ENCODE measurements around the gene ATP2B2. TPM values are rescaled to one million over a fixed set of nuclear protein-coding genes. Genes with fewer than 3 reads are reported as not detected.

The ATP2B2 gene
- total and polyA plus RNA-seq, 2 donors (not counting 1 experiment from before 2014, with no cell fraction given), result not detected

DNA sequence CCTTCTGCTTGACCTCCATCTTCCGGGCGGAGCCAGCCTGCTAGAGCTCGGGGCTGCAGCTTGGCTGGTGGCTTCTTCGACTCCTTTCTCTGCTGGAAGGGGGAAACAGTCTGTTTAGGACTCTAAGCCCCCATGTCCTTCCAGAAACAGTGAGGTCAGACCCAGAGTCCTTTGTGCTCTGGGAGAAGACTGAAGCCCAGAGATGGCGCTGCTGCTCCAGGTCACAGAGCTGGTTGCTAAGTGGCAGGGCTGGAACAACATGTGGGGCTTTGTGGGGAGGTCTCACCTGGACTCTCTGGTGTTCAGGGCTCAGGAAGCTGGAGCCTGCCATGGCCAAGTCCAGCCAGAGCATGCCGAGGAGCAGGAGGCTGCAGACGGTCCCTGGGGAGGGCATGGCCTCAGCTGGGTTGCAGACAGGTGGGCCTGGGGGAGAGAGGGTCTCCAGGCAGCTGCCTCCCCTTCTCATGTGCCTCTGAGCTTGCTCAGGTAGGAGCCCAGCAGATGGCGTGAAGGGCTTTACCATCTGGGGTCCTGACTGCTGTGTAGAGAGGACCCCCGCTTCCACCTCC, 215.5 kb downstream of the ATP2B2 start:
- H3K9ac ChIP-seq (ENCODE audit: low read length), result no peak overlapping the region
- ChIA-PET CTCF (interaction anchor here (1.2 to 2.0 kb wide), 2 partner anchors 67 to 449 kb away, joined by 3 to 6 read pairs; no protein-coding TSS in a partner anchor), POLR2A (interaction anchor here (0.5 kb wide), 1 partner anchor 274 kb away, joined by 3 read pairs; no protein-coding TSS in a partner anchor)
- ATAC-seq (ENCODE audit: low read depth) (no peak), DNase-seq (no peak)
- Mint-ChIP-seq H3K4me3 (no peak overlapping the region), H3K4me1 (peaks cover 38% of the 10 kb centered on the region), H3K27ac (peak overlapping the region; percentile 56), H3K27me3 (no peaks in the 10 kb centered on the region), H3K9me3 (ENCODE audit: insufficient read depth) (no peaks in the 10 kb centered on the region)
- intact Hi-C loops (cut with micrococcal nuclease), result no loop called here
- H2AFZ ChIP-seq (ENCODE audit: insufficient read depth, low read depth, low read length, poor library complexity, severe bottlenecking), result no peak overlapping the region
- H3K27ac ChIP-seq (ENCODE audit: low read length in 2 of 2), result no peak overlapping the region
- no peaks in the 10 kb centered on the region for H3K27me3 ChIP-seq (replicated peaks in 1 of 4; ENCODE audit: control extremely low read depth in 1 of 4, control insufficient read depth in 3 of 4, insufficient read depth in 4 of 4, low read length in 3 of 4)
- peaks cover 0 to 21% of the 10 kb centered on the region in 2 experiments for H3K36me3 ChIP-seq (replicated peaks in 1 of 2; ENCODE audit: control extremely low read depth in 1 of 2, control insufficient read depth in 1 of 2, extremely low read depth in 1 of 2, insufficient read depth in 2 of 2, low read length in 1 of 2)
- no peak for TF ChIP-seq EZH2 (IDR thresholded peaks at IDR 0.05; ENCODE audit: borderline replicate concordance, insufficient read depth, low read depth, low read length, poor library complexity, severe bottlenecking)
- TF ChIP-seq, protein P1, sequence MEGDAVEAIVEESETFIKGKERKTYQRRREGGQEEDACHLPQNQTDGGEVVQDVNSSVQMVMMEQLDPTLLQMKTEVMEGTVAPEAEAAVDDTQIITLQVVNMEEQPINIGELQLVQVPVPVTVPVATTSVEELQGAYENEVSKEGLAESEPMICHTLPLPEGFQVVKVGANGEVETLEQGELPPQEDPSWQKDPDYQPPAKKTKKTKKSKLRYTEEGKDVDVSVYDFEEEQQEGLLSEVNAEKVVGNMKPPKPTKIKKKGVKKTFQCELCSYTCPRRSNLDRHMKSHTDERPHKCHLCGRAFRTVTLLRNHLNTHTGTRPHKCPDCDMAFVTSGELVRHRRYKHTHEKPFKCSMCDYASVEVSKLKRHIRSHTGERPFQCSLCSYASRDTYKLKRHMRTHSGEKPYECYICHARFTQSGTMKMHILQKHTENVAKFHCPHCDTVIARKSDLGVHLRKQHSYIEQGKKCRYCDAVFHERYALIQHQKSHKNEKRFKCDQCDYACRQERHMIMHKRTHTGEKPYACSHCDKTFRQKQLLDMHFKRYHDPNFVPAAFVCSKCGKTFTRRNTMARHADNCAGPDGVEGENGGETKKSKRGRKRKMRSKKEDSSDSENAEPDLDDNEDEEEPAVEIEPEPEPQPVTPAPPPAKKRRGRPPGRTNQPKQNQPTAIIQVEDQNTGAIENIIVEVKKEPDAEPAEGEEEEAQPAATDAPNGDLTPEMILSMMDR (IDR thresholded peaks at IDR 0.05), result no peak
- H3K79me2 ChIP-seq (ENCODE audit: control insufficient read depth, insufficient read depth, low read length), result peaks cover 4% of the 10 kb centered on the region
- H3K9me3 ChIP-seq (ENCODE audit: control extremely low read depth in 1 of 3, control insufficient read depth in 2 of 3, insufficient read depth in 1 of 3, low read length in 2 of 3), result no peaks in the 10 kb centered on the region
- H3K4me1 ChIP-seq (ENCODE audit: control insufficient read depth in 2 of 2, insufficient read depth in 2 of 2, low read length in 2 of 2), result peaks cover 30% of the 10 kb centered on the region in 2 donors
- H3K4me2 ChIP-seq (replicated peaks; ENCODE audit: low read depth, low read length, poor library complexity, severe bottlenecking), result no peak overlapping the region
- no peaks in the 10 kb centered on the region for H4K20me1 ChIP-seq (ENCODE audit: control insufficient read depth, insufficient read depth, low read length, poor library complexity, severe bottlenecking)
- WGBS (ENCODE audit: insufficient coverage), result 95% methylated on average over 9 of the region's 9 CpGs
- H3K4me3 ChIP-seq (ENCODE audit: control extremely low read depth in 1 of 5, extremely low read depth in 1 of 5, insufficient read depth in 1 of 5, low read depth in 2 of 5, low read length in 4 of 5), result no peak overlapping the region

DNA sequence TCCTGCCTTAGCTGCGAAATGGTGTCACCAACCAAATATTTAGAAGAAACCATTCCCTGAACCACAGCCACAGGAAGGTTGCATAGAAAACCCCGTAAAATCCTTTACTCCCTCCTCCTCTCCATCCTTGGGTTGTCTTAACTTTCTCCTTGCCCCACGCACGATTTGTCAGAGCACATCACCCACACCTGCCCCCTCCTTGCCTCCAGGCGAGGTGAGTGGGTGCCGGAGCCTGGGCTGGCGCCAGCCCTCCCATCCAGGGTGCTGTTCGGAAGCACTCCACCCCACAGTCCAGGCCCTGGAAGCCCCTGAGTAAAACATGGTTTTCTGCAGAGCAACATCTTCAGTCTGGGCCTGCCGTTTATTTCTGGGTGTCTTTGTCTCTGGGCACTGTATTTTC, 216.3 kb downstream of the ATP2B2 start:
- H3K79me2 ChIP-seq (ENCODE audit: control insufficient read depth, insufficient read depth, low read length), result peaks cover 4% of the 10 kb centered on the region
- POLR2A ChIA-PET, result interaction anchor here (0.6 kb wide), 1 partner anchor 311 kb away, joined by 6 read pairs; no protein-coding TSS in a partner anchor
- H3K27me3 Mint-ChIP-seq, result no peaks in the 10 kb centered on the region
- peaks cover 0 to 21% of the 10 kb centered on the region in 2 experiments for H3K36me3 ChIP-seq (replicated peaks in 1 of 2; ENCODE audit: control extremely low read depth in 1 of 2, control insufficient read depth in 1 of 2, extremely low read depth in 1 of 2, insufficient read depth in 2 of 2, low read length in 1 of 2)
- H3K9me3 ChIP-seq (ENCODE audit: control extremely low read depth in 1 of 3, control insufficient read depth in 2 of 3, insufficient read depth in 1 of 3, low read length in 2 of 3), result no peaks in the 10 kb centered on the region
- 96% methylated on average over 9 of the region's 9 CpGs for WGBS (ENCODE audit: insufficient coverage)
- peaks cover 40% of the 10 kb centered on the region for H3K4me1 Mint-ChIP-seq
- no peak overlapping the region for H3K4me3 Mint-ChIP-seq
- CTCF ChIA-PET, result interaction anchor here (0.6 to 2.0 kb wide), 2 partner anchors 450 to 851 kb away, joined by 4 to 6 read pairs; no protein-coding TSS in a partner anchor
- no peak overlapping the region for H3K4me3 ChIP-seq (ENCODE audit: control extremely low read depth in 1 of 5, extremely low read depth in 1 of 5, insufficient read depth in 1 of 5, low read depth in 2 of 5, low read length in 4 of 5)
- no peak overlapping the region for H3K4me2 ChIP-seq (replicated peaks; ENCODE audit: low read depth, low read length, poor library complexity, severe bottlenecking)
- H3K9me3 Mint-ChIP-seq (ENCODE audit: insufficient read depth), result no peaks in the 10 kb centered on the region
- no peaks in the 10 kb centered on the region for H4K20me1 ChIP-seq (ENCODE audit: control insufficient read depth, insufficient read depth, low read length, poor library complexity, severe bottlenecking)
- peaks cover 26 to 34% of the 10 kb centered on the region in 2 donors for H3K4me1 ChIP-seq (ENCODE audit: control insufficient read depth in 2 of 2, insufficient read depth in 2 of 2, low read length in 2 of 2)
- ATAC-seq (ENCODE audit: low read depth) (no peak), DNase-seq (no peak)
- no peak overlapping the region for H3K27ac ChIP-seq (ENCODE audit: low read length in 2 of 2)
- H2AFZ ChIP-seq (ENCODE audit: insufficient read depth, low read depth, low read length, poor library complexity, severe bottlenecking), result no peak overlapping the region
- no peak overlapping the region for H3K9ac ChIP-seq (ENCODE audit: low read length)
- H3K27ac Mint-ChIP-seq, result peak overlapping the region; percentile 37
- no peaks in the 10 kb centered on the region for H3K27me3 ChIP-seq (replicated peaks in 1 of 4; ENCODE audit: control extremely low read depth in 1 of 4, control insufficient read depth in 3 of 4, insufficient read depth in 4 of 4, low read length in 3 of 4)
- intact Hi-C loops (cut with micrococcal nuclease), result no loop called here
- no peak for TF ChIP-seq EZH2 (IDR thresholded peaks at IDR 0.05; ENCODE audit: borderline replicate concordance, insufficient read depth, low read depth, low read length, poor library complexity, severe bottlenecking)
- TF ChIP-seq, protein P1 (IDR thresholded peaks at IDR 0.05), result no peak

All from B cell (primary cell).